ENCODE data around the gene NOXRED1. TPM values are rescaled to one million over a fixed set of nuclear protein-coding genes. Genes with fewer than 3 reads are reported as not detected.

The NOXRED1 gene
- total RNA-seq, 4 donors from 2014 or later, result 0.68 to 2.2 (median 1.4) TPM

GRCh38 chr14:77376771-77377501 is 46.4 kb downstream of the NOXRED1 start, which contains the start of the genes SAMD15 and TMED8:
SAMD15 (plus strand) TSS chr14:77377379; CDS start chr14:77377419, 40 bp downstream.
TMED8 (minus strand) TSS chr14:77377094; CDS start chr14:77377053, 41 bp downstream.
- TF ChIP-seq EP300 (IDR thresholded peaks at IDR 0.05; ENCODE audit: low read depth) (no peak), POLR2AphosphoS5 (IDR thresholded peaks at IDR 0.05) (peak in 2 of 3 donors; percentile 45 to 49), CTCF (IDR thresholded peaks at IDR 0.05) (peak in 3 of 5 experiments; percentile 32 to 43 (median 38)), POLR2A (IDR thresholded peaks at IDR 0.05) (no peak)
- peaks cover 0 to 23% (median 16%) of the 10 kb centered on the region in 4 donors for H3K4me1 ChIP-seq
- no peaks in the 10 kb centered on the region for H3K9me3 ChIP-seq
- peak within 1 kb of the TSS; percentile 80 to 99 (median 90) for H3K4me3 ChIP-seq
- no peaks in the 10 kb centered on the region for H3K36me3 ChIP-seq
- H3K27ac ChIP-seq, result peak within 1 kb of the TSS; percentile 88 to 96 (median 92)
- intact Hi-C loops (cut with DNase I; ENCODE audit: low total_unique reads) (no loop called here), in situ Hi-C loops (cut with MboI; ENCODE audit: low pct_ligation_motif_present in 1 of 4, low pct_unique_long_range_greater_than_20kb in 1 of 4, low sequenced_read_pairs in 3 of 4) (no loop called here)
- H3K27me3 ChIP-seq, result no peaks in the 10 kb centered on the region
- DNase-seq, result peak; percentile 84
- WGBS, 2 donors (ENCODE audit: low coverage in 1 of 2), result 1% methylated on average over 69 of the region's 69 CpGs; no CpG with 5 or more reads in 1 of the 2 donors

- H3K27me3 ChIP-seq, result no peaks in the 10 kb centered on the region
- in situ Hi-C loops (cut with MboI; ENCODE audit: low pct_ligation_motif_present in 1 of 4, low pct_unique_long_range_greater_than_20kb in 1 of 4, low sequenced_read_pairs in 3 of 4), result no loop called here
- peaks cover 0 to 23% (median 16%) of the 10 kb centered on the region in 4 donors for H3K4me1 ChIP-seq
- WGBS, 2 donors (ENCODE audit: low coverage in 1 of 2), result 15 to 19% methylated on average over 10 to 22 of the region's 24 CpGs
- no peaks in the 10 kb centered on the region for H3K9me3 ChIP-seq
- H3K27ac ChIP-seq, result peak overlapping the region; percentile 88 to 96 (median 92)
- no peaks in the 10 kb centered on the region for H3K36me3 ChIP-seq
- no peak for TF ChIP-seq POLR2AphosphoS5 (IDR thresholded peaks at IDR 0.05)
- no peak for TF ChIP-seq CTCF (IDR thresholded peaks at IDR 0.05)
- TF ChIP-seq EP300 (IDR thresholded peaks at IDR 0.05; ENCODE audit: low read depth), result no peak
- no peak for TF ChIP-seq POLR2A (IDR thresholded peaks at IDR 0.05)
- peak overlapping the region; percentile 80 to 99 (median 90) for H3K4me3 ChIP-seq
- intact Hi-C loops (cut with DNase I; ENCODE audit: low total_unique reads), result no loop called here
- peak; percentile 26 for DNase-seq
These were observed 47.2 kb downstream of the NOXRED1 start for GRCh38 chr14:77375973-77376770.

GRCh38 chr14:77375164-77375950 is 48.0 kb downstream of the NOXRED1 start:
- TF ChIP-seq POLR2A (IDR thresholded peaks at IDR 0.05) (no peak), CTCF (IDR thresholded peaks at IDR 0.05) (no peak), POLR2AphosphoS5 (IDR thresholded peaks at IDR 0.05) (no peak), EP300 (IDR thresholded peaks at IDR 0.05; ENCODE audit: low read depth) (no peak)
- intact Hi-C loops (cut with DNase I; ENCODE audit: low total_unique reads) (no loop called here), in situ Hi-C loops (cut with MboI; ENCODE audit: low pct_ligation_motif_present in 1 of 4, low pct_unique_long_range_greater_than_20kb in 1 of 4, low sequenced_read_pairs in 3 of 4) (no loop called here)
- H3K27ac ChIP-seq, result peak overlapping the region in 1 of 4 donors; percentile 89
- peak overlapping the region in 1 of 4 donors; percentile 99 for H3K4me3 ChIP-seq
- no peaks in the 10 kb centered on the region for H3K36me3 ChIP-seq
- peaks cover 0 to 23% (median 16%) of the 10 kb centered on the region in 4 donors for H3K4me1 ChIP-seq
- WGBS, 2 donors (ENCODE audit: low coverage in 1 of 2), result 64 to 84% methylated on average over 6 to 9 of the region's 9 CpGs
- H3K27me3 ChIP-seq, result no peaks in the 10 kb centered on the region
- no peaks in the 10 kb centered on the region for H3K9me3 ChIP-seq
- no peak for DNase-seq

Data from transverse colon (tissue), 4 donors.